Measurements from ENCODE around the gene HK2. TPM values are rescaled to one million over a fixed set of nuclear protein-coding genes. Genes with fewer than 3 reads are reported as not detected.
A peak's percentile ranks its signal among the peaks of the same experiment; 100 is the strongest.

The HK2 gene
- total RNA-seq, 3 donors from 2014 or later = 181 to 317 (median 281) TPM

GRCh38 chr2:74876081-74876886 is 42.4 kb downstream of the HK2 start:
- intact Hi-C loops (cut with DNase I, micrococcal nuclease) = loop anchor here (5.0 kb wide), 2 partner anchors 159 to 184 kb away; no protein-coding TSS in a partner anchor
- peak; percentile 61 for ATAC-seq
- DNase-seq = peak in 1 of 3 donors; percentile 59

GRCh38 chr2:74877376-74877775 is 43.4 kb downstream of the HK2 start:
- intact Hi-C loops (cut with DNase I, micrococcal nuclease) = loop anchor here (5.0 kb wide), 2 partner anchors 160 to 185 kb away; no protein-coding TSS in a partner anchor
- no peaks in the 10 kb centered on the region for H3K9me3 ChIP-seq
- TF ChIP-seq CTCF (IDR thresholded peaks at IDR 0.05) = no peak
- H3K36me3 ChIP-seq (ENCODE audit: low read depth) = peaks cover 7% of the 10 kb centered on the region
- peaks cover 9% of the 10 kb centered on the region for H3K4me1 ChIP-seq (ENCODE audit: low read depth)
- DNase-seq (no peak), ATAC-seq (no peak)
- H3K4me3 ChIP-seq = no peak overlapping the region

More at GRCh38 chr2:74876081-74876886, 42.4 kb downstream of the HK2 start:
- Histone ChIP-seq H3K36me3 (ENCODE audit: low read depth) (peaks cover 7% of the 10 kb centered on the region), H3K4me1 (ENCODE audit: low read depth) (peaks cover 9% of the 10 kb centered on the region), H3K4me3 (no peak overlapping the region), H3K9me3 (no peaks in the 10 kb centered on the region)
- peak; percentile 42 for TF ChIP-seq CTCF (IDR thresholded peaks at IDR 0.05)

- Histone ChIP-seq H3K4me1 (ENCODE audit: low read depth) (peaks cover 9% of the 10 kb centered on the region), H3K36me3 (ENCODE audit: low read depth) (peaks cover 7% of the 10 kb centered on the region), H3K4me3 (no peak overlapping the region), H3K9me3 (no peaks in the 10 kb centered on the region)
- no peak for ATAC-seq
- intact Hi-C loops (cut with DNase I, micrococcal nuclease) = loop anchor here (5.0 kb wide), 2 partner anchors 161 to 186 kb away; no protein-coding TSS in a partner anchor
- TF ChIP-seq CTCF (IDR thresholded peaks at IDR 0.05) = no peak
- no peak for DNase-seq
Measured at GRCh38 chr2:74877781-74878433, 44.0 kb downstream of the HK2 start.

GRCh38 chr2:74878551-74878950 is 44.6 kb downstream of the HK2 start:
- no peaks in the 10 kb centered on the region for H3K9me3 ChIP-seq
- intact Hi-C loops (cut with DNase I, micrococcal nuclease) = loop anchor here (5.0 kb wide), 2 partner anchors 161 to 186 kb away; no protein-coding TSS in a partner anchor
- peaks cover 7% of the 10 kb centered on the region for H3K36me3 ChIP-seq (ENCODE audit: low read depth)
- TF ChIP-seq CTCF (IDR thresholded peaks at IDR 0.05) = no peak
- ATAC-seq (no peak), DNase-seq (no peak)
- peaks cover 9% of the 10 kb centered on the region for H3K4me1 ChIP-seq (ENCODE audit: low read depth)
- no peak overlapping the region for H3K4me3 ChIP-seq

- DNase-seq (no peak), ATAC-seq (no peak)
- no peak for TF ChIP-seq CTCF (IDR thresholded peaks at IDR 0.05)
- Histone ChIP-seq H3K4me1 (ENCODE audit: low read depth) (peaks cover 6% of the 10 kb centered on the region), H3K9me3 (no peaks in the 10 kb centered on the region), H3K36me3 (ENCODE audit: low read depth) (peaks cover 7% of the 10 kb centered on the region), H3K4me3 (no peak overlapping the region)
- intact Hi-C loops (cut with DNase I, micrococcal nuclease) = no loop called here
Measured at GRCh38 chr2:74880054-74880728, 46.3 kb downstream of the HK2 start.
